HEK293 (cell line): ENCODE measurements around the gene PYROXD2.

ENCODE experiments used
- CTCF ChIP-seq: fragments of 450-650 bp; formaldehyde crosslinking; IDR thresholded peaks from 2 replicates; pipeline ENCODE4 v1.5.1; 2016; ENCODE audit warnings: missing biosample characterization, missing genetic modification characterization
- PRDM1 ChIP-seq: fragments of 450-650 bp; formaldehyde crosslinking; IDR thresholded peaks from 2 replicates; pipeline ENCODE4; 2016; ENCODE audit warnings: missing biosample characterization, missing genetic modification characterization
- ZNF362 ChIP-seq: fragments of 450-650 bp; formaldehyde crosslinking; IDR thresholded peaks from 2 replicates; pipeline ENCODE4 v1.5.1; 2016; ENCODE audit warnings: missing biosample characterization, missing genetic modification characterization
- ZNF548 ChIP-seq: fragments of 450-650 bp; formaldehyde crosslinking; IDR thresholded peaks from 2 replicates; pipeline ENCODE4 v1.5.1; 2016; ENCODE audit warnings: missing biosample characterization, missing genetic modification characterization
- ZNF707 ChIP-seq: fragments of 450-650 bp; formaldehyde crosslinking; IDR thresholded peaks from 2 replicates; pipeline ENCODE4 v1.5.1; 2016; ENCODE audit warnings: missing biosample characterization, missing genetic modification characterization

GRCh38 chr10:98338896-98339295 is 76.1 kb downstream of the PYROXD2 start:
- no peak for TF ChIP-seq PRDM1 (tag by site-specific recombination)
- no peak for TF ChIP-seq ZNF548 (tag by site-specific recombination)
- TF ChIP-seq CTCF (tag by site-specific recombination), result no peak
- no peak for TF ChIP-seq ZNF707
- TF ChIP-seq ZNF362 (tag by site-specific recombination), result no peak
